GM12891 (cell line): Measurements from ENCODE around the gene P2RX5.

ENCODE experiments used
- POLR2A ChIP-seq: IDR thresholded peaks from 2 replicates; pipeline ENCODE4 v1.6.1; 2011; ENCODE audit warnings: low read depth, low read length, control low read depth
- POLR2AphosphoS5 ChIP-seq: IDR thresholded peaks from 2 replicates; pipeline ENCODE4 v1.6.1; 2011; ENCODE audit warnings: low read depth, low read length, control low read depth
- TAF1 ChIP-seq: IDR thresholded peaks from 2 replicates; pipeline ENCODE4 v1.6.1; 2011; ENCODE audit warnings: low read depth, low read length, control low read depth

GRCh38 chr17:3679531-3680126, 16.3 kb downstream of the P2RX5 start:
- no peak for TF ChIP-seq POLR2A
- TF ChIP-seq POLR2AphosphoS5 = no peak
- TF ChIP-seq TAF1 = no peak
